ENCODE data around the gene HCK. TPM values are rescaled to one million over a fixed set of nuclear protein-coding genes. Genes with fewer than 3 reads are reported as not detected.

HCK gene
- polyA plus RNA-seq, 1 experiment: 0.05 TPM

DNA sequence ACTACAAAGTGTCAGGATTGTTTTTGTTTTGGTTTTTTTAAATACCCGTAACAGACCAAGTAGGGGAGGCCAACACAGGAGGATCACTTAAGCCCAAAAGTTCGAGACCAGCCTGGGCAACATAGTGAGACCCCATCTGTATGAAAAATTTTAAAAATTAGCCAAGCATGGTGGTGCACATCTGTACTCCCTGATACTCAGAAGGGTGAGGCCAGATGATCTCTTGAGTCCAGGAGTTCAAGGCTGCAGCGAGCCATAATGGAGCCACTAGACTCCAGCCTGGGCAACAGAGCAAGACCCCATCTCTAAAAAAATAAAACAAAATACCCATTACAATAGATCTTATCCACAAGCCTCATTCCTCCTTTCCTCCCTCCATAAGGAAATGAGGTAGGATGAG, 28.7 kb downstream of the HCK start:
- H3K27me3 ChIP-seq (ENCODE audit: control insufficient read depth, insufficient read depth, low read length): peaks cover 12% of the 10 kb centered on the region

DNA sequence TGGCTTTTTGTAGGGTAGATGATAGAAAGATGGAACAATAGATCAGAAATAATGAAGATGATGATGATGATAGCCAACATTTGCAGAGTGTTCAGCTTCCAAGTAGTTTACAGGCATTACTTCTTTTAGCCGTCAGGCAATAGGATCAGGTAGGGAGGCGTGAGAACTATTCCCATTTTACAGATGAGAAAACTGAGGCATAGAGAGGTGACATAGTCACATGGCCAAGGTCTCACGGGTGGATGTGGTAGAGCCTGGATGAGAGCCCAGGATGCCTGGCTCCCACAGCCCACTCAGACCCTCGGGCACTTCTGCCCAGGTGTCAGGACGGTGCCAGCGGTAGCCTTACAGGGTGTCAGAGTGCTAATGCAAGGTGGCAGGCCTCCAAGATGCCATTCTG, 31.4 kb downstream of the HCK start:
- TF ChIP-seq CTCF (IDR thresholded peaks at IDR 0.05; ENCODE audit: insufficient read depth, low read depth, low read length): no peak
- H3K36me3 ChIP-seq (ENCODE audit: control insufficient read depth, insufficient read depth, low read length): no peaks in the 10 kb centered on the region
- no peak for DNase-seq (ENCODE audit: low read depth)
- ChIA-PET POLR2A (no interaction called here), CTCF (interaction anchor here (0.9 kb wide), 1 partner anchor 52 kb away, joined by 3 read pairs; no protein-coding TSS in a partner anchor)
- peaks cover 12% of the 10 kb centered on the region for H3K27me3 ChIP-seq (ENCODE audit: control insufficient read depth, insufficient read depth, low read length)
- no peak overlapping the region for H3K4me3 ChIP-seq (ENCODE audit: low read depth, low read length)

More for the DNA sequence above, 28.7 kb downstream of the HCK start:
- CTCF ChIA-PET: interaction anchor here (1.6 to 2.6 kb wide), 4 partner anchors 11 to 234 kb away, joined by 4 to 13 read pairs (median 5); no protein-coding TSS in a partner anchor
- Histone ChIP-seq H3K36me3 (ENCODE audit: control insufficient read depth, insufficient read depth, low read length) (no peaks in the 10 kb centered on the region), H3K4me3 (ENCODE audit: low read depth, low read length) (no peak overlapping the region)
- no peak for DNase-seq (ENCODE audit: low read depth)
- TF ChIP-seq CTCF (IDR thresholded peaks at IDR 0.05; ENCODE audit: insufficient read depth, low read depth, low read length): no peak
- POLR2A ChIA-PET: no interaction called here

- H3K27me3 ChIP-seq (ENCODE audit: control insufficient read depth, insufficient read depth, low read length): peaks cover 8% of the 10 kb centered on the region
- ChIA-PET POLR2A (no interaction called here), CTCF (interaction anchor here (0.7 to 8.2 kb wide), 8 partner anchors 8 to 264 kb away, joined by 3 to 167 read pairs (median 3); no protein-coding TSS in a partner anchor)
- no peak for TF ChIP-seq CTCF (IDR thresholded peaks at IDR 0.05; ENCODE audit: insufficient read depth, low read depth, low read length)
- no peaks in the 10 kb centered on the region for H3K36me3 ChIP-seq (ENCODE audit: control insufficient read depth, insufficient read depth, low read length)
- DNase-seq (ENCODE audit: low read depth): no peak
- H3K4me3 ChIP-seq (ENCODE audit: low read depth, low read length): no peak overlapping the region
These were observed 35.0 kb downstream of the HCK start for GRCh38 chr20:32087070-32087469.

DNA sequence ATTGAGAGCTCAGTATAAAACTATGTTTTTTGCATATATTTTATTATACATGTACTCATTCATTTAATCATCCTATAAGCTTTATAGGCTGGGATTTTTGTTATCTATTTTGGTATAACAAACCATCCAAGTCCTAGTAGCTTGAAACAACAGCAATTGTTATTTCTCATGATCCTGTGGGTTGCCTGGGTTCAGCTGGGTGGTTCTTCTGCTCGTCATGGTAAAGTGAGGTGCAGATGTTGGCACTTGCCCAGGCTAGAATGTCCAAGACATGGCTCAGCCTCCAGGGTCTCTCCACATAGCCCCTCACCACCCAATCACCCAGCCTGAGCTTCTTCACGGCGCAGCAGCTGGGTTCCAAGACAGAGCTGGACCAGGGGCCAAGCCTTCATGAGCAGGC, 36.7 kb downstream of the HCK start:
- POLR2A ChIA-PET: no interaction called here
- CTCF ChIA-PET: interaction anchor here (1.0 to 8.2 kb wide), 4 partner anchors 10 to 265 kb away, joined by 3 to 167 read pairs (median 3); no protein-coding TSS in a partner anchor
- TF ChIP-seq CTCF (IDR thresholded peaks at IDR 0.05; ENCODE audit: insufficient read depth, low read depth, low read length): no peak
- Histone ChIP-seq H3K36me3 (ENCODE audit: control insufficient read depth, insufficient read depth, low read length) (no peaks in the 10 kb centered on the region), H3K4me3 (ENCODE audit: low read depth, low read length) (no peak overlapping the region), H3K27me3 (ENCODE audit: control insufficient read depth, insufficient read depth, low read length) (peaks cover 11% of the 10 kb centered on the region)
- no peak for DNase-seq (ENCODE audit: low read depth)

DNA sequence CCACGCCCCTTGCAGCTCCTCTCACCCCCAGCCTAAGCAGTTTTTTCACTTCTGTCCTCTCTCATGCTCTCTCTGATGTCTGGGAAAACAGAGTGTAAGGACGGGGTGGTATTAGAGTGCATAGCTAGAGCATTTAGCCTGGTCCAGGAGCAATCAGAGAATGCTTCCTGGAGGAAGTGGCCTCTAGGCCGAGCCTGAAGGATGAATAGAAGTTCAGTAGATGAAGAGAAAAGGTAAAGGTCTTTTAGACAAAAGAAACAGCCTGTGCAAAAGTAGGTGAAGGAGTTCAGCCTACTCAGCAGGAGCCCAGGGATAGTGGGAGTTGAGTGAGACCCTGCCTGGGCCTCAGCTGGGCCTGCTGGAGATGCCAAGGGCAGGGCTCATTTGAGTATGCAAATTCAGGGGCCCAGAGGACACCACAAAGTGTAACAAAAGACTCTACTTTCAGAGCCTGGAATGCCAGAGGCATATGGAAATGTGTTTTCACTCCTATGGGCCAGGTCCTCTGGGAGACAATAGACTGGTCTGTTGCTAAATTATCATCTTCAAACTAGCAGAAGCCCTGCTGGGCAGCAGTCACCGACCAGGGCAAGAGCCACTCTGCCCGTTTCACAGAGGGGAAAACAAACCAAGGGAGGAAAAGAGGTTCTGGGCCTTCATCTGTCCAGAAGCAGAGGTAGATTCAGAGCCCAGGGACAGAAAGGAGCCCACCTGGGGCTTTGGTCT, 37.8 kb downstream of the HCK start:
- peaks cover 12% of the 10 kb centered on the region for H3K27me3 ChIP-seq (ENCODE audit: control insufficient read depth, insufficient read depth, low read length)
- POLR2A ChIA-PET: no interaction called here
- DNase-seq (ENCODE audit: low read depth): no peak
- CTCF ChIA-PET: interaction anchor here (1.4 to 8.2 kb wide), 7 partner anchors 8 to 563 kb away, joined by 4 to 167 read pairs (median 14); no protein-coding TSS in a partner anchor
- no peak overlapping the region for H3K4me3 ChIP-seq (ENCODE audit: low read depth, low read length)
- no peak for TF ChIP-seq CTCF (IDR thresholded peaks at IDR 0.05; ENCODE audit: insufficient read depth, low read depth, low read length)
- no peaks in the 10 kb centered on the region for H3K36me3 ChIP-seq (ENCODE audit: control insufficient read depth, insufficient read depth, low read length)
